H9 (cell line): ENCODE measurements around the gene TXNRD1. TPM values are rescaled to one million over a fixed set of nuclear protein-coding genes. Genes with fewer than 3 reads are reported as not detected.

Source experiments
- DNase-seq: peaks from one replicate; pipeline ENCODE4 v3.0.0-alpha.2; 2017
- H2AFZ ChIP-seq: one replicate; pipeline ENCODE4 v1.6.1; 2013; ENCODE audit warnings: mild to moderate bottlenecking, low read length, control low read depth, moderate library complexity
- H2AK5ac ChIP-seq: 2 replicates; pipeline ENCODE4 v1.6.1; 2013; ENCODE audit warnings: low read length, control low read depth, mixed read lengths; ENCODE audit not compliant: insufficient read length
- H2BK120ac ChIP-seq: one replicate; pipeline ENCODE4 v1.6.1; 2013; ENCODE audit warnings: low read depth, mild to moderate bottlenecking, low read length, control low read depth, inconsistent platforms; ENCODE audit not compliant: poor library complexity, severe bottlenecking
- H2BK12ac ChIP-seq: 2 replicates; pipeline ENCODE4 v1.6.1; 2013; ENCODE audit warnings: low read length, control low read depth, mixed read lengths, low read depth; ENCODE audit not compliant: insufficient read length
- H2BK15ac ChIP-seq: 2 replicates; pipeline ENCODE4 v1.6.1; 2013; ENCODE audit warnings: low read depth, low read length, control low read depth
- H2BK20ac ChIP-seq: one replicate; pipeline ENCODE4 v1.6.1; 2013; ENCODE audit warnings: low read depth, mild to moderate bottlenecking, low read length, control low read depth, inconsistent platforms; ENCODE audit not compliant: poor library complexity, severe bottlenecking
- H2BK5ac ChIP-seq: 2 replicates; pipeline ENCODE4 v1.6.1; 2013; ENCODE audit warnings: low read length, control low read depth, mixed read lengths; ENCODE audit not compliant: insufficient read length
- H3K14ac ChIP-seq: 2 replicates; pipeline ENCODE4 v1.6.1; 2013; ENCODE audit warnings: low read length, control low read depth; ENCODE audit not compliant: insufficient read depth
- H3K18ac ChIP-seq: 2 replicates; pipeline ENCODE4 v1.6.1; 2013; ENCODE audit warnings: low read depth, mild to moderate bottlenecking, mixed read lengths, low read length, control low read depth; ENCODE audit not compliant: insufficient read length
- H3K23ac ChIP-seq: 2 replicates; pipeline ENCODE4 v1.6.1; 2013; ENCODE audit warnings: low read length, control low read depth, mixed read lengths, low read depth; ENCODE audit not compliant: insufficient read length
- H3K23me2 ChIP-seq: 2 replicates; pipeline ENCODE4 v1.6.1; 2013; ENCODE audit warnings: low read depth, mild to moderate bottlenecking, mixed read lengths, low read length, control low read depth; ENCODE audit not compliant: insufficient read length, poor library complexity, severe bottlenecking
- H3K27ac ChIP-seq: 2 replicates; pipeline ENCODE4 v1.5.1; 2013; ENCODE audit warnings: low read length, control low read depth, mixed read lengths, low read depth; ENCODE audit not compliant: insufficient read length
- H3K27me3 ChIP-seq: 2 replicates; pipeline ENCODE4 v1.6.1; 2013; ENCODE audit warnings: low read length, control low read depth, inconsistent platforms; ENCODE audit not compliant: insufficient read depth
- H3K4ac ChIP-seq: 2 replicates; pipeline ENCODE4 v1.6.1; 2013; ENCODE audit warnings: low read depth, mild to moderate bottlenecking, control low read depth, inconsistent platforms, low read length, moderate library complexity
- H3K4me1 ChIP-seq: 2 replicates; pipeline ENCODE4 v1.6.1; 2013; ENCODE audit warnings: low read length, control low read depth, inconsistent platforms; ENCODE audit not compliant: insufficient read depth
- H3K4me2 ChIP-seq: 2 replicates; pipeline ENCODE4 v1.6.1; 2013; ENCODE audit warnings: low read length, control low read depth, mixed read lengths; ENCODE audit not compliant: insufficient read length, insufficient read depth
- H3K56ac ChIP-seq: 2 replicates; pipeline ENCODE4 v1.6.1; 2013; ENCODE audit warnings: low read depth, mild to moderate bottlenecking, mixed read lengths, low read length, control low read depth; ENCODE audit not compliant: insufficient read length
- H3K79me1 ChIP-seq: 2 replicates; pipeline ENCODE4 v1.6.1; 2013; ENCODE audit warnings: low read depth, mild to moderate bottlenecking, moderate library complexity, low read length, control low read depth, inconsistent platforms; ENCODE audit not compliant: insufficient read depth, poor library complexity, severe bottlenecking
- H3K79me2 ChIP-seq: 2 replicates; pipeline ENCODE4 v1.6.1; 2013; ENCODE audit warnings: low read length, control low read depth, inconsistent platforms; ENCODE audit not compliant: insufficient read depth
- H3K9ac ChIP-seq: 2 replicates; pipeline ENCODE4 v1.6.1; 2013; ENCODE audit warnings: low read length, control low read depth, mixed read lengths; ENCODE audit not compliant: insufficient read length; ENCODE audit errors: extremely low read depth
- H3K9me3 ChIP-seq: one replicate; pipeline ENCODE4 v1.6.1; 2013; ENCODE audit warnings: low read depth, low read length, inconsistent platforms; ENCODE audit not compliant: control insufficient read depth
- H3T11ph ChIP-seq: one replicate; pipeline ENCODE4 v1.6.1; 2013; ENCODE audit warnings: mild to moderate bottlenecking, low read length, control low read depth, inconsistent platforms
- H4K20me1 ChIP-seq: one replicate; pipeline ENCODE4 v1.6.1; 2013; ENCODE audit not compliant: control insufficient read depth, insufficient read length, insufficient read depth
- H4K5ac ChIP-seq: 2 replicates; pipeline ENCODE4 v1.6.1; 2013; ENCODE audit warnings: low read depth, mild to moderate bottlenecking, mixed read lengths, low read length, control low read depth; ENCODE audit not compliant: insufficient read length
- H4K8ac ChIP-seq: replicated peaks from 2 replicates; pipeline ENCODE4 v1.6.1; 2013; ENCODE audit warnings: low read length, control low read depth, mixed read lengths, low read depth; ENCODE audit not compliant: insufficient read length
- H4K91ac ChIP-seq: 2 replicates; pipeline ENCODE4 v1.6.1; 2013; ENCODE audit warnings: low read depth, mild to moderate bottlenecking, moderate library complexity, mixed read lengths, low read length, control low read depth; ENCODE audit not compliant: insufficient read length
- H3K27ac Mint-ChIP-seq, 3 experiments: 2 replicates in 2 of 3; 3 replicates in 1 of 3; pipeline ENCODE4 v1.8.0; 2020 to 2021; ENCODE audit warnings: mixed read lengths in 3 of 3, mild to moderate bottlenecking in 1 of 3, moderate library complexity in 1 of 3
- H3K27me3 Mint-ChIP-seq: 2 replicates; pipeline ENCODE4 v1.8.0; 2021; ENCODE audit warnings: low read depth, mild to moderate bottlenecking, moderate library complexity, mixed read lengths
- H3K36me3 Mint-ChIP-seq, 3 experiments: 2 replicates in 2 of 3; 3 replicates in 1 of 3; pipeline ENCODE4 v1.8.0; 2020 to 2021; ENCODE audit warnings: low read depth in 3 of 3, mixed read lengths in 3 of 3; ENCODE audit not compliant: insufficient read depth in 1 of 3
- H3K4me1 Mint-ChIP-seq, 2 experiments: 2 replicates each; pipeline ENCODE4 v1.8.0; 2020; ENCODE audit warnings: mixed read lengths in 2 of 2
- H3K4me3 Mint-ChIP-seq, 2 experiments: 2 replicates in 1 of 2; 3 replicates in 1 of 2; pipeline ENCODE4 v1.8.0; 2020 to 2021; ENCODE audit warnings: mild to moderate bottlenecking in 2 of 2, mixed read lengths in 2 of 2, moderate library complexity in 1 of 2
- H3K9me3 Mint-ChIP-seq, 2 experiments: 2 replicates in 1 of 2; 3 replicates in 1 of 2; pipeline ENCODE4 v1.8.0; 2020; ENCODE audit warnings: mild to moderate bottlenecking in 2 of 2, mixed read lengths in 2 of 2, moderate library complexity in 1 of 2
- CTCF ChIP-seq: fragments of 200-600 bp; sonication (generic); conservative IDR thresholded peaks from 3 replicates; pipeline ENCODE4 v1.8.0; 2021; ENCODE audit warnings: antibody characterized with exemption, mild to moderate bottlenecking
- WGBS: extraction: QIAGEN DNeasy Blood & Tissue Kit; methylation state at CpG from one replicate; pipeline ENCODE4 v1.1.7; 2013; ENCODE audit warnings: missing lambda C conversion rate, low lambda C conversion rate, mixed read lengths; ENCODE audit not compliant: insufficient read length; ENCODE audit errors: extremely low coverage; 5-methylcytosine and 5-hydroxymethylcytosine counted together
- total RNA-seq: library from RNA; stranded (reverse); gene quantifications from 2 replicates; pipeline ENCODE4 v1.2.1, GENCODE V29; 2021

Gene TXNRD1
- total RNA-seq, 1 experiment from 2014 or later = 100 TPM

GRCh38 chr12:104290320-104290719, 74.7 kb downstream of the TXNRD1 start:
- Histone ChIP-seq H3K23ac (no peak overlapping the region), H3K27me3 (no peaks in the 10 kb centered on the region), H4K8ac (no peak overlapping the region), H3K9ac (no peak overlapping the region), H3K4me1 (peaks cover 10% of the 10 kb centered on the region; the same call in 1 of the 2 replicates), H3K56ac (no peak overlapping the region), H3K4me2 (no peak overlapping the region), H3T11ph (no peak overlapping the region), H3K23me2 (peaks cover 16% of the 10 kb centered on the region), H2AK5ac (no peak overlapping the region), H3K4ac (no peak overlapping the region), H3K18ac (no peak overlapping the region), H4K91ac (no peak overlapping the region), H2AFZ (no peak overlapping the region), H4K20me1 (no peaks in the 10 kb centered on the region), H2BK12ac (no peak overlapping the region), H3K79me2 (peaks cover 25% of the 10 kb centered on the region), H3K9me3 (no peaks in the 10 kb centered on the region), H2BK5ac (no peak overlapping the region), H2BK15ac (no peak overlapping the region), H2BK120ac (no peak overlapping the region), H3K79me1 (peaks cover 7% of the 10 kb centered on the region), H3K14ac (no peak overlapping the region), H4K5ac (no peak overlapping the region), H3K27ac (no peak overlapping the region), H2BK20ac (no peak overlapping the region)
- no peak overlapping the region for H3K27ac Mint-ChIP-seq
- peaks cover 1% of the 10 kb centered on the region; the same call in 1 of the 2 replicates for H3K27me3 Mint-ChIP-seq
- no peaks in the 10 kb centered on the region for H3K9me3 Mint-ChIP-seq
- H3K36me3 Mint-ChIP-seq = peaks cover 19 to 35% (median 34%) of the 10 kb centered on the region in 3 experiments; a peak in 6 of 7 replicates
- H3K4me3 Mint-ChIP-seq = no peak overlapping the region
- peaks cover 42 to 50% of the 10 kb centered on the region in 2 experiments for H3K4me1 Mint-ChIP-seq
- no CpG with 5 or more reads among the region's 8 CpGs for WGBS
- DNase-seq = no peak
- TF ChIP-seq CTCF = no peak
